AG04450 (cell line): ENCODE results near the gene TNFSF4. TPM values are rescaled to one million over a fixed set of nuclear protein-coding genes. Genes with fewer than 3 reads are reported as not detected.

ENCODE experiments used
- CTCF ChIA-PET: fragments of 300-600, 350-600 bp; formaldehyde crosslinking; extraction: SDS; loops from one replicate; lab custom pipeline; 2022; ENCODE audit warnings: antibody characterized with exemption, inconsistent platforms; lab: Charles Lee
- POLR2A ChIA-PET: fragments of 350-600 bp; formaldehyde crosslinking; extraction: SDS; loops from one replicate; lab custom pipeline; 2021; ENCODE audit warnings: antibody characterized with exemption, inconsistent platforms; lab: Yijun Ruan, JAX
- DNase-seq: peaks from one replicate; pipeline ENCODE4 v3.0.0-alpha.2; 2011; ENCODE audit warnings: low read depth, low spot score
- H3K27ac ChIP-seq: one replicate; pipeline ENCODE4 v1.5.1; 2012; ENCODE audit warnings: low read depth, low read length, control low read depth
- H3K27me3 ChIP-seq: one replicate; pipeline ENCODE4 v1.6.0; 2012; ENCODE audit warnings: low read length; ENCODE audit not compliant: control insufficient read depth, insufficient read depth
- H3K4me3 ChIP-seq: 2 replicates; pipeline ENCODE4 v1.5.1; 2011; ENCODE audit warnings: mild to moderate bottlenecking, low read depth, low read length, control low read depth
- H3K9me3 ChIP-seq: 2 replicates; pipeline ENCODE4 v1.5.1; 2012; ENCODE audit warnings: low read length; ENCODE audit not compliant: control insufficient read depth, insufficient read depth
- CTCF ChIP-seq: IDR thresholded peaks from 2 replicates; pipeline ENCODE4 v1.5.1; 2011; ENCODE audit warnings: low read depth, low read length, control low read depth, inconsistent platforms
- polyA minus RNA-seq: library from RNA; depleted of rRNA, polyadenylated mRNA; stranded (reverse); fragments of >200 nt; gene quantifications from 2 replicates; pipeline ENCODE4 v1.2.3, GENCODE V29; 2011; rRNA and poly(A)+ RNA removed
- polyA plus RNA-seq: library from polyadenylated mRNA; depleted of rRNA; stranded (reverse); fragments of >200 nt; gene quantifications from 2 replicates; pipeline ENCODE4 v1.2.3, GENCODE V29; 2011; rRNA removed

The TNFSF4 gene
- polyA plus RNA-seq (28.5 and 29.3 TPM in 2 replicates), polyA minus RNA-seq (20.0 and 24.5 TPM in 2 replicates)

- no peaks in the 10 kb centered on the region for H3K9me3 ChIP-seq
- 0 out of 2 replicates have a peak, but pooled peaks have one; percentile 4 for TF ChIP-seq CTCF
- CTCF ChIA-PET, result interaction anchor here (0.7 to 11.0 kb wide), 2 partner anchors 205 to 463 kb away, joined by 3 to 205 read pairs; no protein-coding TSS in a partner anchor
- H3K4me3 ChIP-seq, result peak within 1 kb of the TSS; percentile 60
- H3K27me3 ChIP-seq, result no peaks in the 10 kb centered on the region
- H3K27ac ChIP-seq, result peak within 1 kb of the TSS; percentile 53
- no peak for DNase-seq
- POLR2A ChIA-PET, result interaction anchor here (0.7 kb wide), 1 partner anchor 1016 kb away, joined by 3 read pairs; no protein-coding TSS in a partner anchor
These were observed at the start of gene TNFSF4 for GRCh38 chr1:173206816-173207568. Gene TNFSF4, minus strand, starts transcription at chr1:173207331. Its CDS starts 155 bp downstream, at chr1:173207176.

- no peaks in the 10 kb centered on the region for H3K27me3 ChIP-seq
- CTCF ChIA-PET, result interaction anchor here (0.6 to 1.8 kb wide), 20 partner anchors 10 to 514 kb away, joined by 3 to 11 read pairs (median 4); no protein-coding TSS in a partner anchor
- DNase-seq, result peak; percentile 13
- POLR2A ChIA-PET, result no interaction called here
- no peaks in the 10 kb centered on the region for H3K9me3 ChIP-seq
- no peak overlapping the region for H3K4me3 ChIP-seq
- peak; percentile 80 for TF ChIP-seq CTCF
- no peak overlapping the region for H3K27ac ChIP-seq
These were observed 48.2 kb upstream of the TNFSF4 start for GRCh38 chr1:173255214-173255813.

DNA sequence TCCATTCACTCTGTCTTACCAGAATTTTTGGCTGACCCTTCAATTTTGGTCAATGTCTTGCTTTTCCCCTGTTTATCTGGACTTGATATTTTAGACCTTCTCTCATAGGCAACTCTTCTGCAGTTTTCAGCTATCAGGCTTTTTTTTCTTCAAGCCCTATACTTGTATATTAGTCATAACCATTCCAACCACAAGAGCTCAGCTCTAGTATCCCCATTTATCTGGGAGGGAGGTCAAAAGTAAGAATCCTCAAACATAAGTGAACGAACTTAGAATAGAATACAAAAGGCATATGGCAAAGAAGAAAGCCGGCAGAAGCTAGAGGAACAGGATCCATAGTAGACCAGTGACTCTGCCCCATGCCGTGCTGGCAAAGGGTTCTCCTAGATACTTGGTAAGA is 45.9 kb upstream of the TNFSF4 start:
- DNase-seq, result peak; percentile 10
- no peaks in the 10 kb centered on the region for H3K9me3 ChIP-seq
- no peak overlapping the region for H3K4me3 ChIP-seq
- peak; percentile 20; the same call in 1 of the 2 replicates for TF ChIP-seq CTCF
- no peak overlapping the region for H3K27ac ChIP-seq
- ChIA-PET POLR2A (interaction anchor here (0.5 to 1.0 kb wide), 2 partner anchors 159 to 427 kb away, joined by 3 to 4 read pairs; no protein-coding TSS in a partner anchor), CTCF (interaction anchor here (0.9 to 1.5 kb wide), 5 partner anchors 10 to 220 kb away, joined by 3 to 5 read pairs (median 4); no protein-coding TSS in a partner anchor)
- H3K27me3 ChIP-seq, result no peaks in the 10 kb centered on the region

DNA sequence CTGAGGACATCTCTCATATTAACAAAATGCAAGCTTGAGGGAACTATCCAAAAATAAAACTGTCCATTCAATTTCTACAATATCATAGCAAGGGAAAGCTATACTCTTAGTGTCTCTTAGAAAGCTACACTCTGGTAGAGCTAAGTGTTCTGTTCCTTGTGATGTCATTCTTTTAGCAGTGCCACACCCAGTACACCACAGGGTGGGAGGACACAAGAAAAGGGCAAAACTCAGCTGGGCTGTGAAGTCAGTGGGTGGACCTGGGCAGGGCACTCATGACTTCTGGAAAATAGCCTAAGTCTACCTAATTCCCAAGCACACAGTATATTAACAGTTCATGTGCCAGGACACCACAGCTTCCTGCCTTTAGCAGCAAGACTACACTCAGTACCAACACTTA is 42.2 kb upstream of the TNFSF4 start:
- no peak overlapping the region for H3K27ac ChIP-seq
- no peak for DNase-seq
- POLR2A ChIA-PET, result no interaction called here
- H3K27me3 ChIP-seq, result no peaks in the 10 kb centered on the region
- H3K4me3 ChIP-seq, result no peak overlapping the region
- CTCF ChIA-PET, result interaction anchor here (1.2 to 1.8 kb wide), 2 partner anchors 423 to 505 kb away, joined by 4 to 5 read pairs; no protein-coding TSS in a partner anchor
- no peak for TF ChIP-seq CTCF
- H3K9me3 ChIP-seq, result no peaks in the 10 kb centered on the region
